Fibroblast of villous mesenchyme (primary cell): Measurements from ENCODE around the gene PCDHGA3. TPM values are rescaled to one million over a fixed set of nuclear protein-coding genes. Genes with fewer than 3 reads are reported as not detected.

Experiments
- DNase-seq: peaks from one replicate; pipeline ENCODE4 v3.0.0-alpha.2; 2010; ENCODE audit warnings: low read depth
- H3K4me3 ChIP-seq: 2 replicates; pipeline ENCODE4 v1.5.1; 2011; ENCODE audit warnings: low read depth, mild to moderate bottlenecking, low read length
- total RNA-seq: library from RNA; depleted of rRNA; stranded (reverse); fragments of >200 nt; gene quantifications from 2 replicates; pipeline ENCODE4 v1.2.3, GENCODE V29; 2012
- TF ChIP-seq, protein P1 (sequence below): IDR thresholded peaks from 2 replicates; pipeline ENCODE4 v1.5.1; 2012; ENCODE audit warnings: low read depth, mild to moderate bottlenecking, low read length; ENCODE audit not compliant: insufficient read depth

The PCDHGA3 gene
- total RNA-seq, 1 donor: 4.3 TPM

DNA sequence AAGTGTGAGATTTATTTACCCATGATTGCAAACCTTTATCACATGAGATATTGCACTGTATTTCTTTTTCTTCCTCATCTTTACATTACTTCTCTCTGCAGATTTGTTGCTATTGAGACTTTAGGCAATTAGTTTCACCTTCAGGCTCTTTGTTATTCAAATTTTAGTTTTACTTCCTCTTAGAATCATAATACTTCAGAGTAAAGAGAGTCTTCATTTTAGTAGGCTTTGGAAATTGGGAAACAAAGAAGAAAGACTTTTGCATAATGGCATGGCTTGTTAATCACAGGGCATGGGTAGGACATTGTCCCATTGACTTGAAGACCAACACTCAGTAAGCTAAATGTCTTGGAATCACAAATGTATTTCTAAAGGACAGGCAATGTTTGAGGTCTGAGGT is 19.1 kb downstream of the PCDHGA3 start:
- no peak overlapping the region for H3K4me3 ChIP-seq
- no peak for DNase-seq
- TF ChIP-seq, protein P1, sequence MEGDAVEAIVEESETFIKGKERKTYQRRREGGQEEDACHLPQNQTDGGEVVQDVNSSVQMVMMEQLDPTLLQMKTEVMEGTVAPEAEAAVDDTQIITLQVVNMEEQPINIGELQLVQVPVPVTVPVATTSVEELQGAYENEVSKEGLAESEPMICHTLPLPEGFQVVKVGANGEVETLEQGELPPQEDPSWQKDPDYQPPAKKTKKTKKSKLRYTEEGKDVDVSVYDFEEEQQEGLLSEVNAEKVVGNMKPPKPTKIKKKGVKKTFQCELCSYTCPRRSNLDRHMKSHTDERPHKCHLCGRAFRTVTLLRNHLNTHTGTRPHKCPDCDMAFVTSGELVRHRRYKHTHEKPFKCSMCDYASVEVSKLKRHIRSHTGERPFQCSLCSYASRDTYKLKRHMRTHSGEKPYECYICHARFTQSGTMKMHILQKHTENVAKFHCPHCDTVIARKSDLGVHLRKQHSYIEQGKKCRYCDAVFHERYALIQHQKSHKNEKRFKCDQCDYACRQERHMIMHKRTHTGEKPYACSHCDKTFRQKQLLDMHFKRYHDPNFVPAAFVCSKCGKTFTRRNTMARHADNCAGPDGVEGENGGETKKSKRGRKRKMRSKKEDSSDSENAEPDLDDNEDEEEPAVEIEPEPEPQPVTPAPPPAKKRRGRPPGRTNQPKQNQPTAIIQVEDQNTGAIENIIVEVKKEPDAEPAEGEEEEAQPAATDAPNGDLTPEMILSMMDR: no peak

DNA sequence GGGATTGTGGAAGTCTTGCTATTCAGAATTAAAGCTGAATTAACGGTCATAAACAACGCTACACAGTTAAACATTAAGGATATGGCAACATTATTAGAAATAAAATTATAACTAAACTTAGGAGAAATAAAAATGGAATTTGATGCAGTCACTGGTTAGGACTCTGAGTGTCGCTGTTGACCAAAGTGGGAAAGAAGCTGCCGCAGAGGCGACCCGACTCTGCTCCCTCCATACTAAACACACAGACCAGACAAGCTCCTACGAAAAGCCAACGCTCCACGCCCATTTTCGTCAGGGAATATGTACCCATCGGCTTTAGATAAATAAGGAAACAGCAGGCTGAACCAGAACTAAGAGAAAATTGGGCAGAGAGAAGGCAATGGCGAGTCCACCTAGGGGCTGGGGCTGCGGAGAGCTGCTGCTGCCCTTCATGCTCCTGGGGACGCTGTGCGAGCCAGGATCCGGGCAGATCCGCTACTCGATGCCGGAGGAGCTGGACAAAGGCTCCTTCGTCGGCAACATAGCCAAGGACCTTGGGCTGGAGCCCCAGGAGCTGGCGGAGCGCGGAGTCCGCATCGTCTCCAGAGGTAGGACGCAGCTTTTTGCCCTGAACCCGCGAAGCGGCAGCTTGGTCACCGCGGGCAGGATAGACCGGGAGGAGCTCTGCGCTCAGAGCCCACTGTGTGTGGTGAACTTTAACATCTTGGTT is 20.5 kb downstream of the PCDHGA3 start, which contains the start of gene PCDHGA5:
Gene PCDHGA5 (plus strand): TSS at position 211 of the 709 bp plus-strand sequence. CDS start 169 bp downstream, at position 380.
- DNase-seq: no peak
- TF ChIP-seq, protein P1: peak; percentile 2
- no peak within 1 kb of the TSS for H3K4me3 ChIP-seq

DNA sequence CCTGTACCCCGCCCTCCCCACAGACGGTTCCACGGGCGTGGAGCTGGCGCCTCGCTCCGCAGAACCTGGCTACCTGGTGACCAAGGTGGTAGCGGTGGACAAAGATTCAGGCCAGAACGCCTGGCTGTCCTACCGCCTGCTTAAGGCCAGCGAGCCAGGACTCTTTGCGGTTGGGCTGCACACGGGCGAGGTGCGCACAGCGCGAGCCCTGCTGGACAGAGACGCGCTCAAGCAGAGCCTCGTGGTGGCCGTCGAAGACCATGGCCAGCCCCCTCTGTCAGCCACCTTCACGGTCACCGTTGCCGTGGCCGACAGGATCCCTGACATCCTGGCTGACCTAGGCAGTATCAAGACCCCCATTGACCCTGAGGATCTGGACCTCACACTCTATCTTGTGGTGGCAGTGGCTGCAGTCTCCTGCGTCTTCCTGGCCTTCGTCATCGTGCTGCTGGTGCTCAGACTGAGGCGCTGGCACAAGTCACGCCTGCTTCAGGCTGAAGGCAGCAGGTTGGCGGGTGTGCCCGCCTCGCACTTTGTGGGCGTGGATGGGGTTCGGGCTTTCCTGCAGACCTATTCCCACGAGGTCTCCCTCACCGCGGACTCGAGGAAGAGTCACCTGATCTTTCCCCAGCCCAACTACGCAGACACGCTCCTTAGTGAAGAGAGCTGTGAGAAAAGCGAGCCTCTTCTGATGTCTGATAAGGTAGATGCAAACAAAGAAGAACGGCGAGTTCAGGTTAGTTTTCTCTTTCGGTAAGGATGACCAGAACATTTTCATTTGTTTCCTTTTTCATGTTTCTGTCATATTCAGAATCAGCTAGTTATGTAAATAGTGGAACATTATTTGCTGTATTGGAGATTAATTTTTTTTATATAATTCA is 22.6 kb downstream of the PCDHGA3 start:
- TF ChIP-seq, protein P1: no peak
- H3K4me3 ChIP-seq: no peak overlapping the region
- DNase-seq: no peak

DNA sequence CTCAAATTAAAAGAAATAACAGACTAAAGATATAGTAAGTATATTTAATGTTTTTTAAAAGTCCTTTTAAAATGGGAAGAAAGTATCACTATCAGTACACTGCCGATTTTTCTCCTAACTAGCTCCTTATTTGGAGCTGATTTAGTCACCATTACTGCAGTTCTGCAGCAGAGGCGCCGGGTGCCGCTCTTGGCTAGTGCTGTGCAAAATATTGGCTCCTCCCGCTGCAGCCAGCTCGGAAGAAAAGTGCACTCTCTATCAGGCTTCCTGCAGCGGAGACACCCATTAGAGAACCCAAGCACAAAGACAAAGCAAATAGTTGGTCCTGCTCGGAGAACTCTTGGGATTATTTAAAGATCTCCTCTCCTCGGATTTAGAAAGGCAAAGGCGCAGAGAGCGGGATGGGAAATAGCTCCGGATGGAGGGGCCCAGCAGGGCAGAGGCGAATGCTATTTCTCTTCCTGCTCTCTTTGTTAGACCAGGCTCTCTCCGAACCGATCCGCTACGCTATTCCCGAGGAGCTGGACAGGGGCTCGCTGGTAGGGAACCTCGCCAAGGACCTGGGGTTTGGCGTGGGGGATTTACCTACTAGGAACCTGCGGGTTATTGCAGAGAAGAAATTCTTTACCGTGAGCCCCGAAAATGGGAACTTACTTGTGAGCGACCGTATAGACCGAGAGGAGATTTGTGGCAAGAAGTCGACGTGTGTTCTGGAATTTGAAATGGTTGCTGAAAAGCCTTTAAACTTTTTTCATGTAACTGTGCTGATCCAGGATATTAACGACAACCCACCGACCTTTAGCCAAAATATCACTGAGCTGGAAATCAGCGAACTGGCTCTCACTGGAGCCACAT is 26.6 kb downstream of the PCDHGA3 start, which contains the start of gene PCDHGB3:
Gene PCDHGB3 (plus strand): TSS at position 249 of the 855 bp plus-strand sequence. CDS start 153 bp downstream, at position 402.
- peak; percentile 54 for DNase-seq
- peak within 1 kb of the TSS; percentile 31 for H3K4me3 ChIP-seq
- TF ChIP-seq, protein P1: peak; percentile 50

DNA sequence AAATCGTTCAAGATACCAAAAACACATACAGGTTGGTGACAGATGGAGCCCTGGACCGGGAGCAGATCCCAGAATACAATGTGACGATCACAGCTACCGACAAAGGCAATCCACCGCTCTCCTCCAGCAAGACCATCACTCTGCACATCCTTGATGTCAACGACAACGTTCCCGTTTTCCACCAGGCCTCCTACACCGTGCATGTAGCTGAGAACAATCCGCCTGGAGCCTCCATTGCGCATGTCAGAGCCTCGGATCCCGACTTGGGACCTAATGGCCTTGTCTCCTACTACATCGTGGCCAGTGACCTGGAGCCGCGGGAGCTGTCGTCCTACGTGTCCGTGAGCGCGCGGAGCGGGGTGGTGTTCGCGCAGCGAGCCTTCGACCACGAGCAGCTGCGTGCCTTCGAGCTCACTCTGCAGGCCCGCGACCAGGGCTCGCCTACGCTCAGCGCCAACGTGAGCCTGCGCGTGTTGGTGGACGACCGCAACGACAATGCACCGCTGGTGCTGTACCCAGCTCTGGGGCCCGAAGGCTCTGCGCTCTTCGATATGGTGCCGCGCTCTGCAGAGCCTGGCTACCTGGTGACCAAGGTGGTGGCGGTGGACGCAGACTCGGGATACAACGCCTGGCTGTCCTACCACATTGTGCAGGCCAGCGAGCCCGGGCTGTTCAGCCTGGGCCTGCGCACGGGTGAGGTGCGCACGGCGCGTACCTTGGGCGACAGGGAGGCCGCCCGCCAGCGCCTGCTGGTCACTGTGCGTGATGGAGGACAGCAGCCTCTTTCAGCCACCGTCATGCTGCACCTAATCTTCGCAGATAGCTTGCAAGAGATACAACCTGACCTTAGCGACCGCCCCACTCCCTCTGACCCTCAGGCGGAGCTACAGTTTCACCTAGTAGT is 28.2 kb downstream of the PCDHGA3 start:
- no peak overlapping the region for H3K4me3 ChIP-seq
- TF ChIP-seq, protein P1: no peak
- DNase-seq: no peak
